GM18867 (cell line): ENCODE measurements around the gene PDE6B.

Experiments used
- ATAC-seq: cut with Tn5 transposase; IDR thresholded peaks from one replicate; pipeline ENCODE4 v1.9.1; 2021; ENCODE audit warnings: mild to moderate bottlenecking, moderate library complexity; ENCODE audit not compliant: unreplicated experiment

Gene PDE6B

DNA sequence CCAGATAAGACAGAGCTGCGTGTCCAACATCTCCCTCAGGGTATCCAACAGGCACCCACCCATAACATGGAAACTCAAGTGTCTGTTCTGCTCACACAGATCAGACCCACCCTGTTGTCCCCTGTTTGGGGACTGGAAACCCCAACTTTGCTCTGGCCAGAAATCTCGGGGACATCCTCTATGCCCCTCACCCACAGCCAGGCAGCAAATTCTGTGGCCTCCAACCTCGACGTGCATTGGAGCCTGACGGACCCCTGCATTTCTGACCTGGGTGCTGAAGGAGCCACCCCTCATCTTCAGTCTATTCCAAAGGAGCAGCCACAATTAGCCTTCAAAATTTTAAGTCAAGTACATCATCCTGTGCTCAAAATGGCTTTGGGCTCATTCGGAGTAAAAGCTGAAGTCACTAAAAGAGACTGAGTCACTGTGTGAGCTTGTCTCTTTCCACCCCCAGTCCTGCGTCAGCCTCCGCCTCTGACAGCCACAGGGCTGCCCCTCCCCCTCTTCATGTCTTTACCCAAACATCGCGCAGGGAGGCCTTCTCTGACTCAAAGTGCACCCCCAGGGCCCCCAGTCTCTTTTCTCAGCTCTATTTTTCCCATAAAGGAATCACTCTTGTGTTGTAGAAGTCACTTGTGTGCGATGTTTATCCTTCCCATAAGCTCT is 24.4 kb upstream of the PDE6B start:
- ATAC-seq, result no peak

GRCh38 chr4:601612-602558 is 23.5 kb upstream of the PDE6B start:
- ATAC-seq, result no peak

- ATAC-seq, result no peak
These were observed 22.8 kb upstream of the PDE6B start for GRCh38 chr4:602559-602942.

- ATAC-seq, result no peak
These were observed 21.2 kb upstream of the PDE6B start for GRCh38 chr4:604131-604530.

DNA sequence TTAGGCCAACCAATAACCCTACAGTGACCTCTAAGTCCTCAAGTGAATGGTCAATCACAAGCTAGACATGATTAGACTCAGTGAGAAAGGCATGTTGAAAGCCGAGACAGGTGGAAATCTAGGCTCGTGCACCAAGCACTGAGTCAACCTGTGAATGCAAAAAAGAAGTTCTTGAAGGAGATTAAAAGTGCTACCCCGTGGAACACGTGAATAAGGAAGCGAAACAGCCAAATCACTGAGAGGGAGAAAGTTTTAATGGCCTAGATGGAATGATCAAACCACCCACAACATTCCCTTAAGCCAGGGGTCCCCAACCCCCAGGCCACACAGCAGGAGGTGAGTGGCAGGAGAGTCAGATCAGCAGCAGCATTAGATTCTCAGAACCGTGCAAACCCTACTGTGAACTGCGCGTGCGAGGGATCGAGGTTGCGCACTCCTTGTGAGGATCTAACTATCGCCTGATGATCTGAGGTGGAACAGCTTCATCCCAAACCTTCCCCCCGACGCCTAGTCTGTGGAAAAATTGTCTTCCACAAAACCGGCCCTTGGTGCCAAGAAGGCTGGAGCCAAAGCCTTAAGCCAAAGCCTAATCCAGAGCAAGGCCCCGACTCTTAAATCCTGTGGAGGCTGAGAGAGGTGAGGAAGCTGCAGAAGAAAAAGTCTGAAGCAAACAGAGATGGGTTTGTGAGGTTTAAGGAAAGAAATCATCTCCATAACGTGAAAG is 19.5 kb upstream of the PDE6B start:
- no peak for ATAC-seq

GRCh38 chr4:608236-608635 is 17.1 kb upstream of the PDE6B start:
- ATAC-seq, result no peak

- ATAC-seq, result no peak
These were observed 15.8 kb upstream of the PDE6B start for GRCh38 chr4:609400-610050.

- no peak for ATAC-seq
These were observed 14.7 kb upstream of the PDE6B start for GRCh38 chr4:610411-611261.

- ATAC-seq, result no peak
These were observed 13.2 kb upstream of the PDE6B start for GRCh38 chr4:612052-612748.

DNA sequence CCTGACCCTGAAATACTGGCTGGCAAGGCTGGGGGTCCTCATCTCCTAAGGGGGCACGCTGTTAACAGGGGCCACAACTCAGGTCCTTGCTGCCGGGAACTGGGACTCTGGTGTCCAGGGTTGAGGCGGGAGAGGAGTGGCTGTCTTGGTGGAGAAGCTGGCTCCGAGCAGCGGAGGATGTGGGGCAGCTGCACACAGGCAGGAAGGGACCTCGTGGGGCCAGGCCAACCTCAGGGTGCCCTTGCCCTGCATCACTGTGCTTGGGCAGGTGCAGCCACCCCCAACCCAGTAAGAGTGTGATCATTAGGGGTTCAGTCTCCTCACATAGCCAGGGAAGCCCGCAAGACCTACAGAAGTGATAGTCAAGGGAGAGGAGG is 12.6 kb upstream of the PDE6B start:
- no peak for ATAC-seq

GRCh38 chr4:613126-613525 is 12.2 kb upstream of the PDE6B start:
- no peak for ATAC-seq

DNA sequence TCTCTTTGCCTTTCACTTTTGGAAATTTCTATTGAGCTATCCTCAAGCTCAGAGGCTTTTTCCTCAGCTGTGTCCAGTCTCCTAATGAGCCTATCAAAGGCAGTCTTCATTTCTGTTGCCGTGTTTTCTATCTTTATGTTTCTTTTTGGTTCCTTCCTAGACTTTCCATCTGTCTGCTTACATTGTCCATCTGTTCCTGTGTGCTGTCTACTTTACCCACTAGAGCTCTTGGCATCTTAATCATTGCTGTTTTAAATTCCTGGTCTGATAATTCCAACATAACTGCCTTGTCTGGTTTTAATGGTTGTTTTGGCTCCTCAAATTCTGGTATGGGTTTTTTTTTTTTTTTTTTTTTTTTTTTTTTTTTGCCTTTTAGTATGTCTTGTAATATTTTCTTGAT is 9.3 kb upstream of the PDE6B start:
- ATAC-seq, result no peak

DNA sequence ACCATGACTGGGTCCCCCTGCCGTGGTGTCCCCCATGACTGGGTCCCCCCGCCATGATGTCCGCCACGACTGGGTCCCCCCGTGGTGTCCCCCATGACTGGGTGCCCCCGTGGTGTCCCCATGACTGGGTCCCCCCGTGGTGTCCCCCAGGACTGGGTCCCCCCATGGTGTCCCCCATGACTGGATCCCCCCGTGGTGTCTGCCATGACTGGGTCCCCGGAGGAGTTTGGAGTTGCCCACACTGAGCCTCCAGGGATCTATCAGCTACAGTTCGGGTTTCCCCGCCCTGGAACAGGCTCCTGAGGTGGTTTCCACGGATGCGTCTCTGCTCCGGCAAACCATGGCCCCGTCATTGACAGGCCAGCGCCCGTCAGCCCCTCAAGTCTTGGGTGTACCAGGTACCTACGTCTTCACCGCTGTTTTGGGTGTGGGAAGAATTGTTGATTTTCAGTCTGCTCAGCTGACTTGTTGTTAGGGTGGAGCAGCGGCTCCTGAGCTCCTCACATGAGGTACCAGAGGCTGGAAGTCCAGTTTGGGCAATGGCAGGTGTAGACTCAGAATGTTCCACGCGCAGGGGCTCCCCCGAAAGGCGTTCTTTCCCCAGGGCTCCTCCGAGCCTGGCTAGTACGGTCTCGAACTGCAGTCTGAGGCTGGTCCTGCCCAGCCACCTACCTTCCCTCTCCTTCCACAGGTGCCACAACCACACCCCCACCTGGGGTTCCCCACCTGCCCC is 8.3 kb upstream of the PDE6B start:
- ATAC-seq, result no peak

- ATAC-seq, result no peak
These were observed 7.4 kb upstream of the PDE6B start for GRCh38 chr4:617644-618641.

DNA sequence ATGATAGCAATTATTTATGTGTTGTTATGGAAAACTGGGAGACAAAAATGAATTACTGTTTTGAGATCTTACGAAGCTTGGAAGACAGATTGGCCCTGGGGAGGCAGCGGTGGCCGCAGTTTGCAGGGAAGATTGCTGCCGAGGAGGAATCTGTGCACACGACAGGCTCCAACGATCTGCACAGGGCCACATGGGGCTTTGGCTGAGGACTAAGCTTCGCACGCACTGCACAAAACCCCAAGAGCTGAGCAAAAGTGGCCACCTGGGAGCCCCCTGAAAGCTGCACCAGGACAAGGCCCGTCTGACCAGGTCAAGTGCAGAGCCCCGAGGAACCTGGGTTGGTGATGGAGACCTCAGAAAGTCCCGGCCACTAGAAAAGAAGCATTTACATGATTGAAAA is 5.2 kb upstream of the PDE6B start:
- no peak for ATAC-seq

- ATAC-seq, result no peak
These were observed 4.5 kb upstream of the PDE6B start for GRCh38 chr4:620851-621261.

DNA sequence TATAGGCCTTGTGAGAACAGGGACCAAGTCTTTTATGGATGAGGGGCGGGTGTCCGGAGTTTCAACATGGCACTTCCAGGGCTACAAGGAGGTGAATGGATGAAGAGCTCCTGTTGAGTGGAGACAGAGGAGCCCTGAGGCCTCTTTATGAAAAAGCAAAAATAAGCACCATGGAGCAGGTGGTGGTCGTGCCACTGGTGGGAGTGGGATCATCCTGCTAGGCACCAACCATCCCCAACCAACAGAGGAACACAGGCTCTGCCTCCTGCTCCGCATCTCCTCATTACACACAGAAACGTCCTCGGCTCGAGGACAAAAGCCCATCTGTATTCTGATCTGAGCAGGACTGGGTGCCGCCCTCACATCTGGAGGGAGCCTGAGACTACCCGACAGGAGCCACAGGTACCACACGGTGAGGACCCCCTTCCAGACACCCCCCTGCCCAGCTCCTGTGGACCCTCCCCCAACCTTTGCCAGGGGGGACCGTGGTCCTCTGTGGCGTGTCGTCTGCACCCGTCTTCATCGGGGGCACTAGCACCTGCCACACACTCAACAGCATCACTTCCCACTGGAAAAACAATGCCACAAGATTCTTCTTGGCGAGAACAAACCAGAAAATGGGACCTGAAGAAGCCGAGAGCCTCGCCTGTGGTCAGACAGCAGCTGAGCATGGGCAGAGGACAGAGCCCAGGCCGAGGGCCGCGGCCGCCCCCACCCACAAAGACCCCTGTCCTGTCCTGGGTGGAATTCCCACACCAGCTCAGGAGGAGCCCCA is 3.9 kb upstream of the PDE6B start:
- no peak for ATAC-seq
